ENCODE measurements around the gene RETN. TPM values are rescaled to one million over a fixed set of nuclear protein-coding genes. Genes with fewer than 3 reads are reported as not detected.

RETN gene
- 36.6 TPM for total RNA-seq (2013)
- 100 to 1,000 TPM in 1 of 3 donors, 10 to 100 TPM in 2; 42.1 to 119 (median 60.0) TPM for polyA plus RNA-seq
- 22.3 and 36.5 TPM in 2 replicates for polyA minus RNA-seq
- total RNA-seq = 1.3 to 9.1 (median 8.3) reads per million in 11 experiments

DNA sequence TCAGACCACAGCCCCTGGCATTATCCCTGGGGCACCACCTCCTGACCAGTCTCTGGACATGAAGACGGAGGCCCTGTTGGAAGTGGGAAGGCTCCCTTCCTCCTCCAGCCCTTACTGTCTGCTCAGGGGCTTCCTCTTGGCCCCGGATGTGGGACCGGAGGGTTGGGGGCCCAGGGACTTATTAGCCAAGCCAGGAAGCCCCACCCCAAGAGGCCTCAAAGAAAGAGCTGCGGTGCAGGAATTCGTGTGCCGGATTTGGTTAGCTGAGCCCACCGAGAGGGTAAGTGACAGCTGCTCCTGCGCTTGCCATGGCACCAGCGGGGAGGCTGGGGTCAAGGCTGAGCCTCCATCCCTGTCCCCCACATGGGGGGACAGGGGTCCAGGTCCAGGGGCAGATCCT is at the start of gene RETN:
Gene RETN (plus strand): TSS at position 208 of the 400 bp plus-strand sequence. CDS start 278 bp downstream, outside the sequence.
- WGBS (ENCODE audit: insufficient coverage) = 21% methylated on average over 7 of the region's 9 CpGs
- intact Hi-C loops (cut with micrococcal nuclease) = no loop called here
- H3K36me3 ChIP-seq (replicated peaks in 1 of 2; ENCODE audit: control insufficient read depth in 1 of 2, insufficient read depth in 2 of 2, low read length in 2 of 2) = no peaks in the 10 kb centered on the region
- H3K9me3 ChIP-seq (replicated peaks in 1 of 2; ENCODE audit: control insufficient read depth in 1 of 2, insufficient read depth in 1 of 2, low read length in 2 of 2) = peaks cover 6 to 10% of the 10 kb centered on the region in 2 donors
- DNase-seq = no peak
- H4K20me1 ChIP-seq (ENCODE audit: insufficient read depth, low read length) = no peaks in the 10 kb centered on the region
- Mint-ChIP-seq H3K27ac (peak within 1 kb of the TSS; percentile 59 to 93 (median 82)), H3K9me3 (peaks cover 7 to 17% (median 9%) of the 10 kb centered on the region in 7 donors), H3K27me3 (ENCODE audit: low read depth in 3 of 3) (peaks cover 0 to 3% (median 0%) of the 10 kb centered on the region in 3 donors), H3K4me1 (peaks cover 47% of the 10 kb centered on the region), H3K4me3 (peak within 1 kb of the TSS; percentile 72 to 92), H3K36me3 (peaks cover 0 to 3% of the 10 kb centered on the region in 2 donors)
- peak within 1 kb of the TSS; percentile 70 to 87 for H3K27ac ChIP-seq (ENCODE audit: low read depth in 1 of 2, low read length in 2 of 2)
- peak within 1 kb of the TSS; percentile 52 for H3K9ac ChIP-seq (ENCODE audit: insufficient read depth, low read length, poor library complexity, severe bottlenecking)
- H3K27me3 ChIP-seq (ENCODE audit: control insufficient read depth in 2 of 2, insufficient read depth in 2 of 2, low read length in 2 of 2) = no peaks in the 10 kb centered on the region
- peaks cover 30 to 51% of the 10 kb centered on the region in 2 donors for H3K4me1 ChIP-seq (ENCODE audit: control insufficient read depth in 1 of 2, insufficient read depth in 2 of 2, low read length in 2 of 2)
- peaks cover 15% of the 10 kb centered on the region for H3K79me2 ChIP-seq (ENCODE audit: insufficient read depth, low read length)
- TF ChIP-seq CTCF (IDR thresholded peaks at IDR 0.05) = no peak
- peak within 1 kb of the TSS; percentile 1 to 71 (median 37) for H3K4me3 ChIP-seq (replicated peaks in 1 of 3; ENCODE audit: low read depth in 2 of 3, low read length in 3 of 3)
- peak within 1 kb of the TSS; percentile 72 for H3K4me2 ChIP-seq (replicated peaks; ENCODE audit: extremely low read depth, low read length, poor library complexity, severe bottlenecking)
- H2AFZ ChIP-seq (ENCODE audit: insufficient read depth, low read depth, low read length, poor library complexity, severe bottlenecking) = peak within 1 kb of the TSS; percentile 58

DNA sequence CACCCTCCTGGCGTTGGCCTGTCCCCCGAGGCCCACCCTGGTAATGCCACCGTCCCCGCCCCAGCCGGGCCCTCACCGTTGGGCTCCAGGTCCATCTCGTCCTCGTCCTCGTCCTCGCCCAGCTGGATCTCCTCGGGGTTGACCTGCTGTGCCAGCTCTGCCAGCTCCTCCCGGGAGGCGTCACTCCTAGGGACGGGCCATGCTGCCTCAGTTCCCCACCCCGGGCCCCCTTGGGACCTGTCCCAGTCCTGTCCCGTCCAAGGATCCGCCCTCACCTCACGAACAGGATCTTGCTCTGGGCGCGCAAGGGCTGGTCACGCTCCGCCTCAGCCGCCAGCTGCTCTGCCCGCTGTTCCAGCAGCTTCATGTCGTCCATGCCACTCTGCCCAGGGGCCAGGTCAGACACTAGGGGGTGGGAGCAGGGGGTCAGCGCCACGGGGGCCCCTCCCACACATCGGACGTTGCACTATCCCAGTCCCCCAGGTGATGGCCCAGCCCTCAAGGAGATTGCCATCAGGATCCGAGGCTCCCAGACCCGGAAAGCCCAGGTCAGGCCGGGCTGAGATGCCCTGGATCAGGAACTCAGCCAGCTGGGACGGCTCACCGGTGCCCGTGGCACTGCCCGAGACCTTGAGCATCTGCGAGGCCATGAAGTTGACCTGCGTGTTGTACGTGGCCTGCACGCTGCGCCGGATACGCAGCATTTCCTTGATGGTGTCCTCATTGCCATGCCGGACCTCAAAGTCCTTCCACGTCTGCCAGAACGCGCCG is 49.0 kb upstream of the RETN start:
- H3K79me2 ChIP-seq (ENCODE audit: insufficient read depth, low read length) = no peaks in the 10 kb centered on the region
- no peak overlapping the region for H3K27ac Mint-ChIP-seq
- peaks cover 55 to 67% of the 10 kb centered on the region in 2 donors for H3K36me3 ChIP-seq (replicated peaks in 1 of 2; ENCODE audit: control insufficient read depth in 1 of 2, insufficient read depth in 2 of 2, low read length in 2 of 2)
- no peak overlapping the region for H3K4me3 Mint-ChIP-seq
- peaks cover 0 to 14% of the 10 kb centered on the region in 2 donors for H3K4me1 ChIP-seq (ENCODE audit: control insufficient read depth in 1 of 2, insufficient read depth in 2 of 2, low read length in 2 of 2)
- no peaks in the 10 kb centered on the region for H3K9me3 ChIP-seq (replicated peaks in 1 of 2; ENCODE audit: control insufficient read depth in 1 of 2, insufficient read depth in 1 of 2, low read length in 2 of 2)
- peaks cover 59 to 74% of the 10 kb centered on the region in 2 donors for H3K36me3 Mint-ChIP-seq
- H3K4me2 ChIP-seq (replicated peaks; ENCODE audit: extremely low read depth, low read length, poor library complexity, severe bottlenecking) = no peak overlapping the region
- intact Hi-C loops (cut with micrococcal nuclease) = loop anchor here in 1 of 2 donors (10.0 kb wide), 1 partner anchor 225 kb away; no protein-coding TSS in a partner anchor
- H3K27me3 Mint-ChIP-seq (ENCODE audit: low read depth in 3 of 3) = peaks cover 0 to 2% (median 2%) of the 10 kb centered on the region in 3 donors
- no peak for DNase-seq
- H4K20me1 ChIP-seq (ENCODE audit: insufficient read depth, low read length) = peaks cover 4% of the 10 kb centered on the region
- H2AFZ ChIP-seq (ENCODE audit: insufficient read depth, low read depth, low read length, poor library complexity, severe bottlenecking) = no peak overlapping the region
- peaks cover 17% of the 10 kb centered on the region for H3K4me1 Mint-ChIP-seq
- no peak overlapping the region for H3K9ac ChIP-seq (ENCODE audit: insufficient read depth, low read length, poor library complexity, severe bottlenecking)
- 97% methylated on average over 40 of the region's 48 CpGs for WGBS (ENCODE audit: insufficient coverage)
- H3K27ac ChIP-seq (ENCODE audit: low read depth in 1 of 2, low read length in 2 of 2) = no peak overlapping the region
- H3K27me3 ChIP-seq (ENCODE audit: control insufficient read depth in 2 of 2, insufficient read depth in 2 of 2, low read length in 2 of 2) = no peaks in the 10 kb centered on the region
- peaks cover 0 to 7% (median 0%) of the 10 kb centered on the region in 7 donors for H3K9me3 Mint-ChIP-seq
- H3K4me3 ChIP-seq (replicated peaks in 1 of 3; ENCODE audit: low read depth in 2 of 3, low read length in 3 of 3) = no peak overlapping the region
- no peak for TF ChIP-seq CTCF (IDR thresholded peaks at IDR 0.05)
